Measurements from ENCODE around the gene PLA2G2A.
"Not testable (repeated sequence)": the region's sequence is repeated elsewhere in the genome, so short reads cannot be mapped to it uniquely, and the experiment has no call there.

PLA2G2A gene, protein sequence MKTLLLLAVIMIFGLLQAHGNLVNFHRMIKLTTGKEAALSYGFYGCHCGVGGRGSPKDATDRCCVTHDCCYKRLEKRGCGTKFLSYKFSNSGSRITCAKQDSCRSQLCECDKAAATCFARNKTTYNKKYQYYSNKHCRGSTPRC

DNA sequence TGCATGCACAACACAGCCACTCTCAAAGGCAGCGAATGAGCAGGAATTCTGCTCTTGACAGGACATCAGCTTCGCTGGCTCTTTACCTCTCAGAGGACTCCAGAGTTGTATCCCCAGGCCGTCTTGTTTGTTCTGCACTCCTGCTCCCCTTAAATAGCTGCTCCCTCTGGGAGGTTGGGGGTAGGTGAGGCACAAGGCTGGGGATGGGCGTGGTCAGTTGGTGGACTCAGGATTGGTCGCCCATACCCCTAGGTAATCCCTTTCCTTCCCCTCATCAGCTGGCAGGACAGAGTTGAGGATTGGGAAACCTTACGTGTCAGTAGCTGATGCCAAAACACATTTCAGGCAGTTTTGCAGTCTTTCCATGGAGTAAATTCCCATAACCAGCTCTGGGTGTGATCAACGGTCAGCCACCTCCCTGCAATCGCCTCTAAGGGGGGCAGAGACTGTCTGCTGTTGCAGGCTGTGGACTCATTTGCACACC, at the start of gene PLA2G2A:
Gene PLA2G2A, minus strand, starts transcription at position 125 of the 484 bp plus-strand sequence. CDS start 845 bp downstream, outside the sequence.
- no peak for DNase-seq

GRCh38 chr1:20028726-20029125, 49.3 kb upstream of the PLA2G2A start:
- no peak for DNase-seq

- DNase-seq = no peak
Measured at GRCh38 chr1:20028125-20028524, 48.7 kb upstream of the PLA2G2A start.

GRCh38 chr1:20017741-20018140, 38.3 kb upstream of the PLA2G2A start:
- no peak for DNase-seq

DNA sequence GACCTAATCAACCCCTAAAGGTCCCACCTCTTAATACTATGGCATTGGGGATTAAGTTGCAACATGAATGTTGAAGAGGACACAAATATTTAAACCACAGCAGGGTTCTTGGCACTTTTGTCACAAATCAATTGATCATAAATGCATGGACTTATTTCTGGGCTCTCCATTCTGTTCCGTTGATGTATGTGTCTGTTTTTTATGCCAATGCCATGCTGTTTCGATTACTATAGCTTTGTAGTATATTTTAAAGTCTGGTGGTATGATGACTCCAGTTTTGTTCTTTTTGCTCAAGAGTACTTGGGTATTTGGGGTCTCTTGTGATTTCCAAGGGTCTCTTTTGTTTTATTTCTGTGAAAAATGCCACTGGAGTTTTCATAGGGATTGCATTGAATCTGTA, 34.7 kb upstream of the PLA2G2A start:
- DNase-seq = no peak

GRCh38 chr1:20010016-20010415, 30.6 kb upstream of the PLA2G2A start:
- no peak for DNase-seq

DNA sequence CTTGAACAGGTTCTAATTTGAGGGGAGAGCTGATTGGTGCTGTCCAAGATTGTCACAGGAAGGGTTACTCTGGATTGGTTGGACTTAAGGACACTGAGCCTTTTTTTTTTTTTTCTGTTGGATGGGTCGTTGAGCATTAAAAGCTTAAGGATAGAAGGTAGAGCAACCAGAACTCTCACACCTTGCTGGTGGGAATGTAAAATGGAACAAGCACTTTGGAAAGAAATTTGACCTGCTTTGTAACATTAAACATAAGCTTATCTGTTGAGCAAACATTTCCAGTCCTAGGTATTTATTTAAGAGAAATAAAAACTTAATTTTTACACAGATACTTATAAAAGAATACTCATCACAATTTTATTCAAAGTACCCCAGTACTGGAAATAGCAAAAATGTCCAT, 29.8 kb upstream of the PLA2G2A start:
- DNase-seq = no peak

GRCh38 chr1:20008391-20008841, 29.0 kb upstream of the PLA2G2A start:
- DNase-seq = no peak

- not testable (repeated sequence) for DNase-seq
Measured at GRCh38 chr1:19998823-19999222, 19.4 kb upstream of the PLA2G2A start.

DNA sequence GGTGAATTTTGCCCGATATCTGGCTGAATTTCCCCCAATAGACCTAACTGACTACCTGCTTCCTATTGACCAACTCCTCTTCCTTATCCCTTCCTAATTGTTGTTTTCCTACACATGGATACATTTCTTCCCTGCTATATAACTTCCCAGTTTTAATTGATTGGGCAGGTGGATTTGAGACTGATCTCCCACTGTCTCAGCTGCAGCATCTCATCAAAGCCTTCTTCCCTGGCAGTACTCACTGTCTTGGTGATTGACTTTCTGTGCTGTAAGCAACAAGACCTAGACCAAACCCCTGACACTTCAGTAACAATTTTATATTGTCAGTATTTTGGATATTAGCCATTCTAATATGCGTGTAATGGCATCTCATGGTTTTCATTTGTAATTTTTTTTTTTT, 11.3 kb upstream of the PLA2G2A start:
- DNase-seq = no peak

GRCh38 chr1:19990182-19990582, 10.8 kb upstream of the PLA2G2A start:
- DNase-seq = not testable (repeated sequence)

GRCh38 chr1:19988267-19989006, 9.0 kb upstream of the PLA2G2A start:
- no peak for DNase-seq

- DNase-seq = no peak
Measured at GRCh38 chr1:19987719-19988118, 8.3 kb upstream of the PLA2G2A start.

DNA sequence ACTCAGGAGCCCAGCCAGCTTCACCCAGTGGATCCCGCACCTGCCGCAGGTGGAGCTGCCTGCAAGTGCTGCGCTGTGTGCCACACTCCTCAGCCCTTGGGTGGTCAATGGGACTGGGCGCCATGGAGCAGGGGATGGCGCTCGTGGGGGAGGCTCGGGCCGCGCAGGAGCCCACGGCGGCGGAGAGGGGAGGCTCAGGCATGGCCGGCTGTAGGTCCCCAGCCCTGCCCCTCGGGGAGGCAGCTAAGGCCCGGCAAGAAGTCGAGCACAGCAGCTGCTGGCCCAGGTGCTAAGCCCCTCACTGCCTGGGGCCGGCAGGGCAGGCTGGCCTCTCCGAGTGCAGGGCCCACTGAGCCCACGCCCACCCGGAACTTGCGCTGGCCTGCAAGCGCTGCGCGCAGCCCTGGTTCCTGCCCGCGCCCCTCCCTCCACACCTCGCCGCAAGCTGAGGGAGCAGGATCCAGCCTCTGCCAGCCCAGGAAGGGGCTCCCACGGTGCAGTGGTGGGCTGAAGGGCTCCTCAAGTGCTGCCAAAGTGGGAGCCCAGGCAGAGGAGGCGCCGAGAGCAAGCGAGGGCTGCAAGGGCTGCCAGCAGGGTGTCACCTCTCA, 5.1 kb upstream of the PLA2G2A start:
- DNase-seq = not testable (repeated sequence)

GRCh38 chr1:19981507-19982312, 2.3 kb upstream of the PLA2G2A start:
- no peak for DNase-seq

GRCh38 chr1:19981170-19981506, 1.7 kb upstream of the PLA2G2A start:
- no peak for DNase-seq

DNA sequence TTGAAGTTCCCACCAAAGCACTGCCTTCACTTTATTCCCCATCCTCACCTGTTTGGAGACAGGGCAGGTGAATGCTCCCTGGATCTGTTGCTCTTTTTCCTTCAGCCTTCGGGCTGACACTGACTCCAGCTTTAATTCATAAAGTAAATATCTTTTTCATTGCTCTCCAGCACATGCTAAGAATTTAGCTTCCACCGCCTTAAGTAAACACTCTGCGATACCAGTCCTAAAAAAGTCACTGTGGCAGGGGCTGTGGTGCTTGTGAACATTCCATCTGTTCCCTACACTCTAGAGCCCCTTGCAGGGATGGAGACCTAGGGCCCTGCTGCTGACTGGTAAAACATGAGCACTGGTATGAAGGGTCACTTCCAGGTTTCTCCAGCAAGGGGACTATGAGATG, 896 bp upstream of the PLA2G2A start:
- DNase-seq = no peak

- DNase-seq = no peak
Measured at GRCh38 chr1:19978143-19978542, 1.3 kb downstream of the PLA2G2A start.

DNA sequence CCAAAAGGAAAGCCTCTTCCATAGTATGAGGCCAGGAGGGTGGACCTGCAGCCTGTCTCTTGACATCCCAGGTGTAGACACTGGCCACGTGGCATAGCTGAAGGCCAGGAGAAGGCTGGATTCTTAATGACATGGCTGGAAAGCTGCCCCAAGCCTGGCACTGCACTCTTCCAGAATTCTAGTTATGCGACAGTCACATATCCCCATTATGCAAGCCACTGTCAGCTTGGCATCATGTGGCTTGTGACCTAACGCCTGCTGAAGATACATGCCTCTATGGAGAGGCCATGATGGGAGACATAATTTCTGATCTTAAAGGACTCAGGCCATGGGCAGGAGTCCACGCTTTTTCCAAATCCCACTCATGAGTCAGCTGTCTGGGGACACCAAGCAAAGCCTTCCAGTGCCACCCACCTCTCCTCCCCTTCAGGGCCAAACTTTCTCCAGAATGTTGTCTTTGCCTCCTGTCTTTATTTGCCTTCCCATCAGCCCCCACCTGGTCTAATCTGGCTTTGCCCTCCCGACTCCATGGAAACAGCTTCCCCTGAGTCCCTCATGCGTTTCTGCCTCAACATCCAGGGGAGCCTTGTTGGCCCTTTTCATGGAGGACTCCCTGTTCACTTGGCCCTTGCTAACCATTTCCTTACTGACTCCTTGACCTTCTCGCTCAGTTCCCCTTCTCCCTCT, 3.0 kb downstream of the PLA2G2A start:
- no peak for DNase-seq

- DNase-seq = no peak
Measured at GRCh38 chr1:19975423-19976193, 3.8 kb downstream of the PLA2G2A start.

- DNase-seq = peak; percentile 27
Measured at GRCh38 chr1:19974822-19975416, 4.5 kb downstream of the PLA2G2A start.
